ENCODE measurements around the gene TNFAIP8L3. TPM values are rescaled to one million over a fixed set of nuclear protein-coding genes. Genes with fewer than 3 reads are reported as not detected.

The TNFAIP8L3 gene
- total RNA-seq, 2 donors from 2014 or later: not detected

DNA sequence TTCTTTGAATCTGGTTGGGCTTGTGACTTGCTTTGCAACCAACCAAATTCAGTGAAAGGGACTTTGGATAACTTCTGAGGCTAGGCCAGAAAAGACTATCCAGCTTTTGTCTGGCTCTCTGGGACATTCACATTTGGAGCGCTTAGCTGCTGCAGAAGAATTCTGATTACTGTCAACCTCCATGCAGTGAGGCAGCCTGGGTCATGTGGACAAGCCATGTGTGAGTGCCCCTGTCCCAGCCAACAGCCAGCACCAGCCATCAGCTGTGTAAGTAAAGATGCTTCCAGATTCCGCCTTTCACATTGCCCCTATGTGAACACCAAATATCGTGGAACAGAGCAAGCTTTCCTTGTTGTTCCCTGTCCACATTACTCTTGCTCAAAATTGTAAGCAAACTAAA is 12.9 kb upstream of the TNFAIP8L3 start:
- H3K36me3 Mint-ChIP-seq (ENCODE audit: low read depth): no peaks in the 10 kb centered on the region
- H3K27me3 Mint-ChIP-seq: peaks cover 42% of the 10 kb centered on the region
- no peak overlapping the region for H3K27ac Mint-ChIP-seq
- no peaks in the 10 kb centered on the region for H3K4me1 Mint-ChIP-seq
- no peaks in the 10 kb centered on the region for H3K9me3 ChIP-seq (ENCODE audit: control insufficient read depth, low read length, poor library complexity, severe bottlenecking)
- ATAC-seq (no peak), DNase-seq (no peak)
- no peak overlapping the region for H3K4me3 Mint-ChIP-seq

DNA sequence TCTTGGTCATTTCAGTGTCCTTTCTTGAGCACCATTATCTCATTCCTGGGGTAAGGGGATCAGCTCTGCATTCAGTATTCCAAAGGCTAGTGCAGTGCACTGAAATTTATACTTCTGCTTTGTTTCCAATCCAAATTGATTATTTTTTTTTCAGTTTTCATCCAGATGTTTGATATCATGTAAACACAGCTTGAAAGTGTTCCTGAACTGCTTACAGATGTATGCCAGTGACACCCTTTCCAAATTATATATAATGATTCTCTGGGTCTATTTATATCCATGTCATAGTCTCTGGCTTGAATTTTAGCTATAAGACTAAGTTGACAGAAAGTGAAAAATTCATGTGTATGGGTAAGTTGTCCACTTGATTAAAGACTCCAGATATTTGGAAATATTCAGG is 11.8 kb upstream of the TNFAIP8L3 start:
- Mint-ChIP-seq H3K4me1 (no peaks in the 10 kb centered on the region), H3K27me3 (peaks cover 42% of the 10 kb centered on the region), H3K27ac (no peak overlapping the region), H3K36me3 (ENCODE audit: low read depth) (no peaks in the 10 kb centered on the region), H3K4me3 (no peak overlapping the region)
- DNase-seq: no peak
- no peaks in the 10 kb centered on the region for H3K9me3 ChIP-seq (ENCODE audit: control insufficient read depth, low read length, poor library complexity, severe bottlenecking)
- no peak for ATAC-seq

DNA sequence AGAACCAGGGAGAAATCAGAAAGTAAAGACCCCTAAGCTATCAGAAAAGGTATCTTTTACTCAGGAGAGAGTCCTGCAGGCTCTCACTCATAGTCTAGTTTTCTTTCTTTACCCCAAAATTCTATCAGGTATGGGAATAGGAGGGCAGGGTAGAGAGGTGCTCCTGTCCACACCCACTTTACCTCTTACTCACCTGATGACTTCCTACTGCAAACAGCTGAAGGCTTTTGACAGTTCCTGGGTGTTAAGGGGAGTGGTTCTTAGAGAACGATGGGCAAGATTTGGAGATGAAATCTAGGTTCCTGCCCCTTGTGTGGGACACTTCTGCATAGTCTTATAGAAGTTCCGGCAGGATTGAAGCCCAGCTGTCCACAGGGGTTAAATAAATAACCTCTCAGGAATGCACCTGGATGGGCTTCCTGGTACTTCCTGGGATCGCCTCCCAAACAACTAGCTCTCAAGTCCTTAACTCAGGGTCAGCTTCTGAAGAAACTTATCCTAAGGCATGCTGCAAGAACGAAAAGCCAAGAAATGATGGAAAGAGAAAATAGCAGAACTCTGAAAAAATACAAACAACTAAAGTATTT is 10.8 kb upstream of the TNFAIP8L3 start:
- no peaks in the 10 kb centered on the region for H3K9me3 ChIP-seq (ENCODE audit: control insufficient read depth, low read length, poor library complexity, severe bottlenecking)
- H3K27me3 Mint-ChIP-seq: peaks cover 43% of the 10 kb centered on the region
- H3K4me1 Mint-ChIP-seq: no peaks in the 10 kb centered on the region
- ATAC-seq: no peak
- H3K27ac Mint-ChIP-seq: no peak overlapping the region
- no peaks in the 10 kb centered on the region for H3K36me3 Mint-ChIP-seq (ENCODE audit: low read depth)
- DNase-seq: no peak
- H3K4me3 Mint-ChIP-seq: no peak overlapping the region

DNA sequence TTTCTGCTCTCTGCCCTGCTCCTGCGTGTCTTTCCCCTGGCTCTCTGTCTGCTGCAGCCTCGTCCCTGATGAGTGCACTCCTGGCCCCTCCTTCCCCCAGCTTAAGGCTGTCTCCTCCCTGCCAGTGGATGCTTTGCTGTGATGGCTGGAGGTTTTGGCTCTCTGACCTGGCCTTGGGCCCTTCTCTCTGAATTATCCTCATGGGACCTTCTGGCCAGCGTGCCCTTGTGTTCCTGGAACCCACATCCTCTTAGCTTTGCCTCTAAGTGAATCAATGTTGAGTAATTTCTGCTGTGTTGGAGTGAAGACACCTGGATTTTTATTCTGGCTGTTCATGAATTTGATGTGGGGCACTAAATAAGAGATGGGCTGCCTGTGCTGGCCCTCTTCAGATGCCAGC is 9.8 kb upstream of the TNFAIP8L3 start:
- no peak for ATAC-seq
- peaks cover 43% of the 10 kb centered on the region for H3K27me3 Mint-ChIP-seq
- H3K27ac Mint-ChIP-seq: no peak overlapping the region

DNA sequence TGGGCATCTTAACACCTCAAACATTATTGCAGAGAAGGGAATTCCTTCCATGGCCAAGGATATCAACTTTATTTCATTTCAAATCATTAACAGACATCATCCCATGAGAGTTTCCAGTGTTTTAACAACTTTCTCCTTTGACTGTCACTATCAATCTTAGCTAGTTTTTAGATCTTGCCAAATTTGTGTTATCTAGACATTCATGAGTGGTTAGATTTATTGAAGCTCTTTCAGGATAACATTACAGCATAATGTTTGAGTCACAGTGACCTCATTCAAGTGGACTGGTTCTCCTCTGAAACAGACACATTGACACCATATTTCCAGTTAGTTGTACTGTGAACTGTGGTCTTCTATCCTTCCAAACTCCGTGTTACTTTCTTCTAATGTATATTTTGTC is 8.6 kb upstream of the TNFAIP8L3 start:
- H3K4me3 Mint-ChIP-seq: no peak overlapping the region
- peaks cover 38% of the 10 kb centered on the region for H3K27me3 Mint-ChIP-seq
- H3K27ac Mint-ChIP-seq: no peak overlapping the region
- H3K36me3 Mint-ChIP-seq (ENCODE audit: low read depth): no peaks in the 10 kb centered on the region
- no peak for DNase-seq
- H3K4me1 Mint-ChIP-seq: no peaks in the 10 kb centered on the region
- ATAC-seq: no peak
- H3K9me3 ChIP-seq (ENCODE audit: control insufficient read depth, low read length, poor library complexity, severe bottlenecking): no peaks in the 10 kb centered on the region

More for the DNA sequence above, 9.8 kb upstream of the TNFAIP8L3 start:
- no peaks in the 10 kb centered on the region for H3K36me3 Mint-ChIP-seq (ENCODE audit: low read depth)
- H3K4me3 Mint-ChIP-seq: no peak overlapping the region
- no peak for DNase-seq
- no peaks in the 10 kb centered on the region for H3K9me3 ChIP-seq (ENCODE audit: control insufficient read depth, low read length, poor library complexity, severe bottlenecking)
- H3K4me1 Mint-ChIP-seq: no peaks in the 10 kb centered on the region

DNA sequence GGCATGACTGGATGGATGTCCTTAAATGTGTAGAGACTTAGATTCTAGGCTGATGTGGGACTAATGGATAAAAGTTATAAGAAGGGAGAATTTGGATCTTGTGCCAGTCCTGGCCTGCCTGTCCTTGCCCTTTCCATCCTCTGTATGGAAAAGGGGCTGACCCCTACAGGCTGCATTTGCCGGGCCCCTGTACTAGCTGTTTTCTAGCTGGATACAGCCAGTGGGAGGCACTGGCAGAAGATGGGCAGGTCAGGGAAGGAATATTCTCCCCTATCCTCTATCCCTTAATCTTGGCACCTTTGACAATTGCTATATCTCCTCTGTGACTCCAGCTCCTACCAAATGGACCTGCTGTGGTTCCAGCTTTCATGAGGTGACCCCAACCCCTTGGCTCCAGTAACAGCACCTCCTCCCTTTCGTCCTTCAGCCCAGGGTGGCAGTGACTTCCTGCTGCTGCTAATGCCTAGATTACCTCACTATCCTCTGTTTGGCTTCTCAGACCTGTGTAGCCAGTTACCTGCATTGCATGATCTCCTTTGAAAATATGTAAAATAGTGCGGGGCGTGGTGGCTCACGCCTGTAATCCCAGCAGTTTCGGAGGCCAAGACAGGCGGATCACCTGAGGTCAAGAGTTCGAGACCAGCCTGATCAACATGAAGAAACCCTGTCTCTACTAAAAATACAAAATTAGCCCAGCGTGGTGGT is 6.2 kb upstream of the TNFAIP8L3 start:
- DNase-seq (no peak), ATAC-seq (no peak)
- H3K4me1 Mint-ChIP-seq: peaks cover 6% of the 10 kb centered on the region
- no peaks in the 10 kb centered on the region for H3K9me3 ChIP-seq (ENCODE audit: control insufficient read depth, low read length, poor library complexity, severe bottlenecking)
- H3K4me3 Mint-ChIP-seq: no peak overlapping the region
- H3K36me3 Mint-ChIP-seq (ENCODE audit: low read depth): no peaks in the 10 kb centered on the region
- H3K27ac Mint-ChIP-seq: no peak overlapping the region
- H3K27me3 Mint-ChIP-seq: peaks cover 62% of the 10 kb centered on the region

DNA sequence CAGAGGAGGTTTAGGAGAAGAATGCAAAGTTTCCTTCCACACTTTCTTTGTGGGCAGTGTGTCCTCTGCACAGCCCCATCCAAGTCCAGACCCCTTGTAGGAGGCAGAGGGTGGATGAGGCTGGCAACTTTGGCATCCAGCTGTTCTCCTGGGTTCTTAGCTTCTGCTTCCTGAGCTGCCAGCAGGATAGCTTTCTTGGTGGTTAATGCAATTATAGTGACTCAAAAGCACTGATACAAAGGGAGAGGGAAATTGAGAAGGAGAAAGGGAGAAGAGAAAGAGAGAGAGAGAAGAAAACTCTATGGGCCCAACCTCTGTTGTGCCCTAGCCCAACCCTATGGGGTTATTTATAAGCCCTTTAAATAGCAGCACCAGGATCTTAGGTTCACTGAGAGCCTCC is 4.5 kb upstream of the TNFAIP8L3 start:
- Mint-ChIP-seq H3K4me3 (no peak overlapping the region), H3K4me1 (peaks cover 7% of the 10 kb centered on the region), H3K27me3 (peaks cover 54% of the 10 kb centered on the region), H3K27ac (no peak overlapping the region), H3K36me3 (ENCODE audit: low read depth) (no peaks in the 10 kb centered on the region)
- H3K9me3 ChIP-seq (ENCODE audit: control insufficient read depth, low read length, poor library complexity, severe bottlenecking): no peaks in the 10 kb centered on the region
- ATAC-seq (no peak), DNase-seq (no peak)

DNA sequence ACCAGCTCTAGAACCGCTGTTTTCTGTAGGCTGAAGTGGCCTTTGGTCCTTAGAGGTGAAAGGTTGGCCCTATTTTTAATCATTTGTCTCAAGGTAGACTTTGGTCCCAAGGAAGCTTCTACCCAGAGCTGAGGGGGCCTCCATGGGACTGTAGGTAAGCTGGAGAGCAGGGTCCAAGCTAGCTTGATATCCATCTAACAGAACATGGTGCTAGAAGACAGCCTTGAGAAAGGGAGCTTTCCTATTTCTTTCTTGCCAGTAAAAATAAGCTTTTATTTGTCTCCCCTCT is 3.6 kb upstream of the TNFAIP8L3 start:
- Mint-ChIP-seq H3K4me1 (peaks cover 13% of the 10 kb centered on the region), H3K27me3 (peaks cover 61% of the 10 kb centered on the region), H3K27ac (no peak overlapping the region), H3K36me3 (ENCODE audit: low read depth) (no peaks in the 10 kb centered on the region), H3K4me3 (no peak overlapping the region)
- no peak for DNase-seq
- ATAC-seq: no peak
- H3K9me3 ChIP-seq (ENCODE audit: control insufficient read depth, low read length, poor library complexity, severe bottlenecking): no peaks in the 10 kb centered on the region

DNA sequence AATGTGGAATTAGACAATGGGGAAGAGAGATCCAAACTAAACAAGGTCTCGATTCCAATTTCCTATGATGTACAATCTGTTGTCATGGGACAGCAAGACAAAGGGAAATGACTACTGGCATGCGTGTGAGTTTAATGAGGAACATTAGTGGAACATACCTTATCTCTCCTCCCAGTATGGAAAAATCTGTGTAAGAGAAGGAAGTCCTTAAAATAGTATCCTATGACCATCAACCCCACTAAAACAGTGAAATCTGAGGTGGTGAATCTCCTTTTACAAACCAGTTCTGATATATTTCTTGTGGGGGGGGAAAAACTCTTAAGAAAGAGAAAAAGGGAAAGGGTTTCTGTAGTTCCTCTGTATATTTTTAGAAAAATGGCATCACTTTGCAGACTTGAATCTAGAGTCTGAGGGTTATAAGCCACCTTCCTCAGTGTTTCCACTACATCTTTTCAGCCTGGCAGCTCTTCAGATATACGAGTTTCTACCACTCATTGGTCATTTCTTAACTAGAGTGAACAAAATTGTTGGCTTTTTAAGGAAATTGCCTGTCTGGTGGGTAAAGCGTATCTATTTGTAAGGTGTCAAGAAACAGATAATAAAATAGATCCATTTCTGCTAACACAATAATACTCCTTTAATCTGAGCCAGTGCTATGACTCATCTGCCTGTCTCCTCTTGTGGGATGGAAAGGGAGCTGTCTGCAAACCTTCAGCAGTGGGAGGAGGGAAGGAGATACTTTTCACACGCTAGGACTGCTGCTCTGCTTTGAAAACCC is 3.0 kb upstream of the TNFAIP8L3 start:
- no peak overlapping the region for H3K4me3 Mint-ChIP-seq
- no peak for ATAC-seq
- peaks cover 16% of the 10 kb centered on the region for H3K4me1 Mint-ChIP-seq
- no peak overlapping the region for H3K27ac Mint-ChIP-seq
- H3K9me3 ChIP-seq (ENCODE audit: control insufficient read depth, low read length, poor library complexity, severe bottlenecking): no peaks in the 10 kb centered on the region
- no peak for DNase-seq
- no peaks in the 10 kb centered on the region for H3K36me3 Mint-ChIP-seq (ENCODE audit: low read depth)
- H3K27me3 Mint-ChIP-seq: peaks cover 66% of the 10 kb centered on the region

DNA sequence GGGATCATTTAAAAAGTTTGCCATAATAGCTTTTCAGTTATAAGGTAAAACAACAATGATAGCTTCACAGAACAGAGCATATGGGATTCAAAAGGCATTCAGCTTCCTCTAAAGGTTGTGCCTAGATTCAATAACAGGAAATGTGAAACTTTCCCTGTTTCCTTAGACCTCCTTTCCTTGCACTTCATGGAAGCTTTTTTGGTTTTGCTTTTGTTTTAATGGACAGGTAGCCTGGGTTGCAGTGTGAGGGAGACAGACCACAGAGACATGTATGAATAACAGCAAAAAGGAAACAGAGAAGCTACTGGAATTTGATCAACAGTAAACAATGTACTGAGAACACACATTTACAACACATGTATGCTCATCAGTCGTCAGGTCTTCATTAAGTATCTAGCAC is 2.3 kb upstream of the TNFAIP8L3 start:
- no peak for DNase-seq
- H3K9me3 ChIP-seq (ENCODE audit: control insufficient read depth, low read length, poor library complexity, severe bottlenecking): no peaks in the 10 kb centered on the region
- Mint-ChIP-seq H3K4me1 (peaks cover 16% of the 10 kb centered on the region), H3K36me3 (ENCODE audit: low read depth) (no peaks in the 10 kb centered on the region), H3K27ac (no peak overlapping the region), H3K4me3 (no peak overlapping the region), H3K27me3 (peaks cover 74% of the 10 kb centered on the region)
- ATAC-seq: no peak

DNA sequence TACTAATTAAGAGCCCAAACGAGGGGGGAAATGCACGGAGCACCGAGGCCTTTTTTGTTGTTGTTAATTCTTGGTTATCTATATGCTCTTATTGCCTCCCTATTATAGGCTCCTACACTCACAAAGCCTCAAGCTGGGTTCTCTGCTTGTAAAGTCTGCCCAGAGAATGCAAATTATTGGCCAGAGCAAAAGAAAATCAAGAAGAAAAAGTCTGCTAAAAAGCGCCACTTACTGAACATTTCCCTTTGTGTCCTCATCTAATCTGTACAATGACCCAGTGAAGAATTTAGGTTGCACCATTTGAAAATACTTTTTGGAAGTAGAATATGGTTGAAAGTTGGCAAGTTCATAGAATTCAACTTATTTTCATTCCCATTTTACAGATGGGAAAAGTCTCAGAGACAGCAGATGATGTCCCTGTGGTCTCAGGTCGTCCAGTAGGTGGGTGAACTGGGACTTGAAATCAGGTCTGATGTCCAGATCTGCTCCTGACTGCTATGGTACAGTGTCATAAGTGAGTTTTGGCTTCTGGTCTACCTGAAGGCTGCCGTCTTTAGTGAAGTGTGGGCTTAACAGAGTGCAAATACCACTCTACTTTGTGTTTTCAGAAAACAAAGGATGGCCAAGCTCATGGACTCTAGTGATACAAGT is 1.1 kb upstream of the TNFAIP8L3 start:
- DNase-seq: no peak
- Mint-ChIP-seq H3K4me1 (peaks cover 16% of the 10 kb centered on the region), H3K4me3 (no peak overlapping the region), H3K27me3 (peaks cover 78% of the 10 kb centered on the region), H3K27ac (no peak overlapping the region), H3K36me3 (ENCODE audit: low read depth) (no peaks in the 10 kb centered on the region)
- ATAC-seq: no peak
- no peaks in the 10 kb centered on the region for H3K9me3 ChIP-seq (ENCODE audit: control insufficient read depth, low read length, poor library complexity, severe bottlenecking)

DNA sequence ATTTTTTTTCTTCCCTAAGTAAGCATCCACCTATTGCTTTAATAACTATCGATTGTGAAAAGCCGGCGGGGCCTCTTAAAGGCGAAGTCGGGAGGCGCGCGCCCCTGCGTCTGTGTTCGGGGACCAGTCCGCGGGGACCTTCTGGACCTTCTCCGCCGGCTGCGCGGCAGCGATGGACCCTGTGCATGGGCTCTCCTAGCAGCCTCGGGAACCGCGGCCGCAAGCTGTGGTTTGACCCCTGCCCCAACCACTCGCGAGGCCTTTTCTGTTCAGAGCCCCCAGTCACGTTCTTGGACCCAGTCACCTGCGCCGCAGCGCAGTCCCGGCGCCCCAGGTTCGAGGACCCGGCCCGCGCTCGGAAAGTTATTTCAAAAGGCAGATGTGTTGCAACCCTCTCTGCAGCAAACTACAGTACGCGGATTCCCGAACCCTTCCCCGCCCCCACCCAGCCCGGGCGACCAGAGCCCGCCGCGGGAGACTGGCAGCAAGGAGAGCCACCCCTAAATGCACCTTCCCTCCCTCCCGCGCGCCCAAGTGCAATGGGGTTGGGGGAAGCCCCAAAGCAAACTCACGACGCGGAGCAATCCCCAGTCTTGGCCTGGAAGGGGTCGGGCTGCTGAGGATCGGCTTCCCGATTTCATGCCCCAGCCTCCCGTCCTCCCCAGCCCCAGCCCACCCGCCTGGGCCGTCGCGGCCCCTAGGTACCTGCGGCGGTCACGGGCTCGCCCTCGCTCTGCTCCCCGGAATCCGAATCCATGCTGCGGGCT is 684 bp downstream of the TNFAIP8L3 start:
- Mint-ChIP-seq H3K4me3 (peak overlapping the region; percentile 70), H3K36me3 (ENCODE audit: low read depth) (peaks cover 2% of the 10 kb centered on the region)
- ATAC-seq: no peak

DNA sequence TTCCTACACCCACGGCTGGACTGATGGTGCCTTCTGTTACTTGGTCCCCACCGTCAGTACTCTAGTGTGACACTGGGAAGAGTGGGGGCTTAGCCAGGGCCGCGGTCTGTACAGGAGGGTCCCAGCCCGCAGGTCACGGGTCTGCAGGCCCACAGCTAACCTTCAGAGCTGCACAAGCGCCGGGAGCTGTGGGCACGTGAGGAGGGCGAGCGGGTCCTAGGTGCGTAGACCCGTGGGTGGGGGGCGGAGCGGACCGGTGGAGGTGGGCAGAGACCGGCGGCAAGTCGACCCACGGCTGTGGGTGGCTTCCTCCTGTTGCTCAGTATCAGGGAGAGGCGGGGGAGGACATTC is 1.2 kb downstream of the TNFAIP8L3 start:
- ATAC-seq (no peak), DNase-seq (no peak)
- H3K36me3 Mint-ChIP-seq (ENCODE audit: low read depth): peaks cover 2% of the 10 kb centered on the region
- H3K4me3 Mint-ChIP-seq: peak overlapping the region; percentile 70
- no peak overlapping the region for H3K27ac Mint-ChIP-seq
- H3K9me3 ChIP-seq (ENCODE audit: control insufficient read depth, low read length, poor library complexity, severe bottlenecking): no peaks in the 10 kb centered on the region
- peaks cover 88% of the 10 kb centered on the region for H3K27me3 Mint-ChIP-seq
- H3K4me1 Mint-ChIP-seq: peaks cover 16% of the 10 kb centered on the region

More for the DNA sequence above, 684 bp downstream of the TNFAIP8L3 start:
- no peak for DNase-seq
- H3K4me1 Mint-ChIP-seq: peaks cover 16% of the 10 kb centered on the region
- no peaks in the 10 kb centered on the region for H3K9me3 ChIP-seq (ENCODE audit: control insufficient read depth, low read length, poor library complexity, severe bottlenecking)
- peaks cover 82% of the 10 kb centered on the region for H3K27me3 Mint-ChIP-seq
- no peak overlapping the region for H3K27ac Mint-ChIP-seq

Data from T-helper 17 cell (primary cell).